HepG2 (cell line): Measurements from ENCODE around the gene FXR2. TPM values are rescaled to one million over a fixed set of nuclear protein-coding genes. Genes with fewer than 3 reads are reported as not detected.

ENCODE experiments used
- CCAR2 ChIP-seq: fragments of 200-400 bp; formaldehyde crosslinking; optimal IDR thresholded peaks from 2 replicates; pipeline ENCODE3; 2018; ENCODE audit warnings: low read depth, mild to moderate bottlenecking, low read length, moderate library complexity
- ETS1 ChIP-seq: sonication (generic); formaldehyde crosslinking; IDR thresholded peaks from 2 replicates; pipeline ENCODE4 v1.4.0; 2020; ENCODE audit warnings: missing genetic modification reagents
- HNF1A ChIP-seq, 2 experiments: sonication (generic) in 1 of 2; formaldehyde crosslinking in 1 of 2; IDR thresholded peaks; 2 replicates each; pipeline versions ENCODE4 v1.4.0 to v1.6.1; 2016 to 2020; ENCODE audit warnings: borderline replicate concordance in 1 of 2, low read depth in 1 of 2, mild to moderate bottlenecking in 1 of 2, missing genetic modification reagents in 1 of 2
- HNRNPH1 ChIP-seq: fragments of 200-400 bp; formaldehyde crosslinking; optimal IDR thresholded peaks from 2 replicates; pipeline ENCODE3; 2017; ENCODE audit warnings: mild to moderate bottlenecking, low read depth, low read length
- IKZF4 ChIP-seq: sonication (generic); formaldehyde crosslinking; IDR thresholded peaks from 2 replicates; pipeline ENCODE4 v1.5.1; 2020; ENCODE audit warnings: borderline replicate concordance, mild to moderate bottlenecking, low read depth, missing genetic modification reagents; ENCODE audit errors: not compliant biosample characterization
- MAFG ChIP-seq: sonication (generic); formaldehyde crosslinking; IDR thresholded peaks from 2 replicates; pipeline ENCODE4 v1.5.1; 2020; ENCODE audit warnings: mild to moderate bottlenecking, missing genetic modification reagents
- NFKBIZ ChIP-seq: IDR thresholded peaks from 2 replicates; pipeline ENCODE4 v1.6.1; 2018; ENCODE audit warnings: missing genetic modification reagents, missing compliant biosample characterization
- NFYC ChIP-seq: IDR thresholded peaks from 2 replicates; pipeline ENCODE4 v1.6.1; 2016; ENCODE audit warnings: missing genetic modification reagents, missing compliant biosample characterization
- NR0B2 ChIP-seq: sonication (generic); formaldehyde crosslinking; IDR thresholded peaks from 2 replicates; pipeline ENCODE4 v1.4.0; 2020; ENCODE audit warnings: mild to moderate bottlenecking, missing genetic modification reagents
- REL ChIP-seq: sonication (generic); formaldehyde crosslinking; conservative IDR thresholded peaks from 2 replicates; pipeline ENCODE4 v1.8.0; 2022; ENCODE audit warnings: mild to moderate bottlenecking, missing genetic modification reagents, moderate library complexity
- RFX1 ChIP-seq: fragments of 450-650 bp; IDR thresholded peaks from 2 replicates; pipeline ENCODE4 v1.6.1; 2017
- STAT5B ChIP-seq: sonication (generic); formaldehyde crosslinking; IDR thresholded peaks from 2 replicates; pipeline ENCODE4 v1.4.0; 2020; ENCODE audit warnings: missing genetic modification reagents
- SYNCRIP ChIP-seq: fragments of 200-400 bp; formaldehyde crosslinking; IDR thresholded peaks from 2 replicates; pipeline ENCODE4 v1.6.1; 2018; ENCODE audit warnings: mild to moderate bottlenecking, low read depth, low read length; ENCODE audit not compliant: insufficient read depth
- TARDBP ChIP-seq: sonication (generic); formaldehyde crosslinking; IDR thresholded peaks from 2 replicates; pipeline ENCODE4 v1.8.0; 2022; ENCODE audit warnings: mild to moderate bottlenecking, missing genetic modification reagents
- TCF7 ChIP-seq: sonication (generic); IDR thresholded peaks from 2 replicates; pipeline ENCODE4 v1.6.1; 2016; ENCODE audit warnings: antibody characterized with exemption, low read depth
- TGIF2 ChIP-seq: IDR thresholded peaks from 2 replicates; pipeline ENCODE4 v1.6.1; 2016; ENCODE audit warnings: control low read depth, missing compliant biosample characterization
- WIZ ChIP-seq: sonication (generic); formaldehyde crosslinking; IDR thresholded peaks from 2 replicates; pipeline ENCODE4 v1.5.1; 2020; ENCODE audit warnings: mild to moderate bottlenecking, missing genetic modification reagents
- ZMYM4 ChIP-seq: sonication (generic); formaldehyde crosslinking; IDR thresholded peaks from 2 replicates; pipeline ENCODE4 v1.8.1; 2023; ENCODE audit warnings: mild to moderate bottlenecking, missing genetic modification reagents
- ZNF17 ChIP-seq: sonication (generic); formaldehyde crosslinking; IDR thresholded peaks from 2 replicates; pipeline ENCODE4 v1.5.0; 2020; ENCODE audit warnings: mild to moderate bottlenecking, missing genetic modification reagents
- ZNF317 ChIP-seq: sonication (generic); formaldehyde crosslinking; IDR thresholded peaks from 2 replicates; pipeline ENCODE4 v1.5.0; 2020; ENCODE audit warnings: mild to moderate bottlenecking, missing genetic modification reagents
- ZNF430 ChIP-seq: sonication (generic); formaldehyde crosslinking; IDR thresholded peaks from 2 replicates; pipeline ENCODE4 v1.9.0; 2021; ENCODE audit warnings: mild to moderate bottlenecking, missing genetic modification reagents
- ZNF441 ChIP-seq: sonication (generic); formaldehyde crosslinking; IDR thresholded peaks from 2 replicates; pipeline ENCODE4 v1.7.0; 2021; ENCODE audit warnings: missing genetic modification reagents, borderline replicate concordance
- ZNF629 ChIP-seq: sonication (generic); formaldehyde crosslinking; conservative IDR thresholded peaks from 2 replicates; pipeline ENCODE4 v1.5.0; 2020; ENCODE audit warnings: missing genetic modification reagents
- ZNF878 ChIP-seq: sonication (generic); formaldehyde crosslinking; IDR thresholded peaks from 2 replicates; pipeline ENCODE4 v1.8.1; 2023; ENCODE audit warnings: mild to moderate bottlenecking, missing genetic modification reagents, moderate library complexity
- ZSCAN31 ChIP-seq: sonication (generic); formaldehyde crosslinking; IDR thresholded peaks from 2 replicates; pipeline ENCODE4 v1.5.0; 2020; ENCODE audit warnings: low read depth, mild to moderate bottlenecking, missing genetic modification reagents
- polyA plus RNA-seq, 8 experiments: library from polyadenylated mRNA; depleted of rRNA in 3 of 8; stranded (reverse) in 7 of 8; unstranded in 1 of 8; fragments of >200 nt; fragmentation: Illumina TruSeq in 4 of 8; extraction: Trizol in 4 of 8; gene quantifications; 2 replicates each; pipeline versions ENCODE4 v1.2.1 to v1.2.3, GENCODE V29; 2011 to 2016; ENCODE audit warnings: low read depth in 4 of 8, missing spikeins in 1 of 8, mixed read lengths in 1 of 8; ENCODE audit not compliant: insufficient read depth in 1 of 8
- total RNA-seq, 5 experiments: library from RNA; depleted of rRNA; stranded (reverse); fragments of >200 nt; fragmentation: Illumina TruSeq; extraction: Trizol; gene quantifications; 2 replicates each; pipeline ENCODE4 v1.2.3, GENCODE V29; 2016; ENCODE audit warnings: low read depth in 1 of 5

Gene FXR2
- total and polyA plus RNA-seq, 2 of the 13 experiments (the other 11 are each of a cell fraction or from before 2014, with no cell fraction given) = 20.9 to 24.4 TPM

GRCh38 chr17:7627250-7628121 is 12.8 kb upstream of the FXR2 start, which contains the start of gene SAT2 (continued):
- TF ChIP-seq HNRNPH1 (no peak), HNF1A (IDR thresholded peaks at IDR 0.05; ENCODE audit: low read depth) (no peak; the same call in 1 of the 2 replicates), HNF1A (CRISPR knock-in tag; IDR thresholded peaks at IDR 0.05; ENCODE audit: borderline replicate concordance) (peak; percentile 49; the same call in 1 of the 2 replicates), TGIF2 (CRISPR knock-in tag) (0 out of 2 replicates have a peak, but pooled peaks have one; percentile 38), ZNF317 (CRISPR knock-in tag) (peak; percentile 63; the same call in 1 of the 2 replicates), SYNCRIP (no peak), ZNF629 (no peak), REL (no peak), ZMYM4 (CRISPR knock-in tag) (peak; percentile 66), RFX1 (no peak), CCAR2 (peak; percentile 16), TCF7 (peak; percentile 32; the same call in 1 of the 2 replicates), ETS1 (CRISPR knock-in tag) (no peak), IKZF4 (CRISPR knock-in tag) (no peak), NFYC (peak; percentile 78), TARDBP (CRISPR knock-in tag) (no peak), NFKBIZ (CRISPR knock-in tag) (no peak), ZSCAN31 (CRISPR knock-in tag) (no peak), ZNF878 (CRISPR knock-in tag) (no peak), ZNF441 (CRISPR knock-in tag) (no peak; the same call in 1 of the 2 replicates), ZNF430 (CRISPR knock-in tag) (peak; percentile 81; the same call in 1 of the 2 replicates), WIZ (no peak), STAT5B (CRISPR knock-in tag) (no peak), MAFG (CRISPR knock-in tag) (no peak), NR0B2 (CRISPR knock-in tag) (no peak), ZNF17 (no peak)
